GM18499 (cell line): Measurements from ENCODE around the gene S100A7.

Experiments used
- ATAC-seq: cut with Tn5 transposase; IDR thresholded peaks from one replicate; pipeline ENCODE4 v1.9.1; 2021; ENCODE audit warnings: moderate number of reproducible peaks; ENCODE audit not compliant: insufficient read depth, unreplicated experiment

S100A7 gene

DNA sequence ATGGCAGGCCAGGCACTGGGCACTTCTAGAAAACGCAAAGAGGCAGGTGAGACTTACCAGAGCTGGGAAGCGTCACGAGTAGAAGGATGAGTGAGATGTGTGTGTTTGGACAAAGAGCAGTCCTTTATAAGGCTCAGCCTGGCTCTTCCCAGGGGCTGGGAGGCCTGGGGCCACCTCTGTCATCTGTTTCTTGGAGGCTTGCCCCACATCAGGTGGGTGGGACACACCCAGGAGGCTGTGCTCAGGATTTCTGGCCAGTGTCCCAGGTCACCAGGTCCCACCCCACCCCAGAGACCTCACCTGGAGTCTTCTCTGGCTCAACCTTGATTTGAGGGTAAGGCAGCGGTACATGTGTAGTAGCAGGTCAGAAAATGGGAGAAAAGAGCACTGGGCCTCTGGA lies at the start of gene S100A7:
Gene S100A7, minus strand, starts transcription at position 101 of the 400 bp plus-strand sequence. CDS start 1,638 bp downstream, outside the sequence.
- ATAC-seq = no peak

DNA sequence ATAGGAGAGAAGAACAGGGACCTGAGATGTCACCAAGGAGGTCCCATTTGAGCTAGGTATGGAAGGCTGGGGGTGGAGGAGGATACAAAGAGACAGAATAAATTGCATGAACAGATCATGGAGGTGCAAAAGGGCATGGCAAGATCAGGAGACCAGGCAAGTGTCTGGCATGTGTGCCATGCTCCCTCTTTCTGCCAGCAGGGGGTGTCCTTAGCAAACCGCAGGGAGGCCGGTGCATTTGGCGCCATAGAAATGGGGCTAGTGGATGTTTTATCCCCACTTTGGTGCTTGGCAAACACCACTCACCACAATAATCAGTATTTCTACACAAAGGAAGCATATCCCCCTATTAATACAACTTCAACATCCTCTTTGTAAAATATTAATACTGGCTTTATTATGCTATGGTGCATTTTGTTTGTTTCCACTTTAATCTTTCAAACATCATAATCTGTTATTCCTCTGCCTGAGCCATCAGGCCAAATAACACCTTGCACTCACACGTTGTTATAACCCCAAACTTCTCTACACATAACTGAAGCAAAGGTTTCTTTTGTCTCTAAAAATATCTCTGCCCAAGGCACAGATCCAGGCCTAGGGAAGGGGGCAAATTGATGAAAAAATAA lies 49.4 kb upstream of the S100A7 start:
- no peak for ATAC-seq

DNA sequence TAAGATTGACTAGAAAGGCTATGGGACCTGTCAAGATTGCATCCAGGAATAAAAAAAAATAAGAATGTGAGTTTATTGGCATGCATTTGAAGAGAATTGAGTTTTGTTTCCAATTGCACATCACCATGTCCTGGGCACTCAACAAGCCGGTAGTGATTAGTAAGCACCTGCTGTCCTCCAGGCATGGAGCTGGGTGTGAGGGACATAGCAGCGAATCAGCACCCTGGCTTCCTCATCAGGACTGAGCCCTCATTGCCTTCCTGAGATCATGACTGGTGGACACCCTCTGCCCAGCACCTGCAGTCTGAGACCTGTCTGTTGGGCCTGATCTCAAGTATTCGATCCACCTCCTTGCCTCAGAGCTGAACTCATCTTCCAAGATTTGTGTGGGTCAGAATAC lies 48.6 kb upstream of the S100A7 start:
- ATAC-seq = no peak

DNA sequence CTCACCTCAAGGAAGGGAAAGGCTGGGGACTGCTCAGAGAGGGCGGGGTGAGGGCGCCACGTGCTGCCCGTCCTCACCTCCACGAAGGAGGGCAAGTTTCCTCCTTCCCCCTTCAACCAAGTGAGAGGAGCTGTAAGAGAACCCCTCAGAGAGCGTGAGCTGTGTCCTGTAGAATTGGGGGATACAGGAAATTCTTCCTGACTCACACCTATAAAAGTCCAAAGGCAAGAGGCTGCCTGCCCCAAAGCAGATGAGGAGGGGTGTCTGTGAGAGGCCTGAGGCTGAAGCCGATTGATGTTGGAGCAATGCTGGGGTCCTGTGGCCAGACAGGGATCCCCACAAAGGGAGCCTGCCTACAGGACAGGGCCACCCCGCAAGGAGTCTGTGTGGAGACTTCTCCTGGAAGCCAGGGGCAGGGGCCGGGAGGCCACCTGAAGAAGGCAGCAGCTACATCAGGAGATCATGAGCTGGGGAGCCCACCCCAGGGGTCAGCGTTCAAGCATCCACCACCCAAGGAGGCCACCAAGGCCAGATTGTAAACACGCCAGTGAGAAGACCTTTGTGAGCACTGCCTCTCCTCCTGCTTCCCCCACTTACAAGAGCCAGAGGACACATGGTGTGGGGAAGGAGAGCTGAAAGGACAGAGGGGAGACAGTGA lies 47.6 kb upstream of the S100A7 start:
- no peak for ATAC-seq

- ATAC-seq = no peak
These were observed 46.5 kb upstream of the S100A7 start for GRCh38 chr1:153506831-153507413.

GRCh38 chr1:153506386-153506785 lies 45.9 kb upstream of the S100A7 start:
- no peak for ATAC-seq

DNA sequence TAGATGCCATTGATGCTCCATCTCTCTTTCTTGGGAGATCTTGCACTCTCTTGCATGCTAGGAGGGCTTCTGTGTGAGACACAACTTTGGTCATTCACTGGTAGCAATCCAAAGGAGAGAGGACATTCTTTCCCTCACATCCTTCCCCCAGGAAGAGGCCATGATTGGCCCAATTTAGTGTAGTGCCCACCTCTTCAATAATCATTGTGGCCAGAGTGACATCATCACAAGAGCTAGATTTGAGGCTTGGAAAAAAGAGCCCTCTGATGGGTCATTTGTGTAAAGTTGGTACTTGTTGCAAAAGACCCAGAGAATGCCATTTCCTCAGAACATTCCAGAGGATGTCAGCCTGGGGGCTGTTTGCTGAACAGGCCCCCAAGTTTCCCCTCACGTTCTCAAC lies 45.1 kb upstream of the S100A7 start:
- ATAC-seq = no peak

DNA sequence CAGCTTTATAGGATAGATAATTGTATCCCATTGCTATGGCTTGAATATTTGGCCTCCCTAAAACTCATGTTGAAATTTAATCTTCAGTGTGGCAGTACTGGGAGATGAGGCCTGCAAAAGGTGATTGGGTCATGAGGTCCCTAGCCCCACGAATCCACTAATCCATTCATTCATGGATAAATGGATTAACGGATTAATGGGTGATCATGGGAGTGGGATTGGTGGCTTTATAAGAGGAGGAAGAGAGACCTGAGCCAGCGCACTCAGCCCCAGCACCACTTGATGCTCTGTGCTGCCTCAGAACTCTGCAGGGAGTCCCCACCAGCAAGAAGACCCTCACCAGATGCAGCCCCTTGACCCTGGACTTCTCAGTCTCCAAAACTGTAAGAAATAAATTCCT lies 43.3 kb upstream of the S100A7 start:
- ATAC-seq = no peak

DNA sequence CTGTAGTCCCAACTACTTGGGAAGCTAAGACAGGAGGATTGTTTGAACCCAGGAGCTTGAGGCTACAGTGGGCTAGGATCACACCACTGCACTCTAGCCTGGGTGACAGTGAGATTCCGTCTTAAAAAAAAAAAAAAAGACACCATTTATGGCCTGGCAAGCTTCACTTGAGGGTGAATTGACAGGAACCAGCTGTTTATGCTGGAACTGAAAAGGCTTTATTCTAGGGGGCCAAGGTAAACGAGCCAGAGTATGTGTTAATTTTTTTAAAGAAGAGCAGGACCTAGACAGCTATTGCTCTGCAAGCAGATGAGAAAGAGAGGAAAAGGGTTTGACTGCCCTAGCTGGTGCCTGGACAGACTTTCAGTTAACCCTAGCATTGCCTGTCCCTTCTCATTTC lies 38.3 kb upstream of the S100A7 start:
- no peak for ATAC-seq

DNA sequence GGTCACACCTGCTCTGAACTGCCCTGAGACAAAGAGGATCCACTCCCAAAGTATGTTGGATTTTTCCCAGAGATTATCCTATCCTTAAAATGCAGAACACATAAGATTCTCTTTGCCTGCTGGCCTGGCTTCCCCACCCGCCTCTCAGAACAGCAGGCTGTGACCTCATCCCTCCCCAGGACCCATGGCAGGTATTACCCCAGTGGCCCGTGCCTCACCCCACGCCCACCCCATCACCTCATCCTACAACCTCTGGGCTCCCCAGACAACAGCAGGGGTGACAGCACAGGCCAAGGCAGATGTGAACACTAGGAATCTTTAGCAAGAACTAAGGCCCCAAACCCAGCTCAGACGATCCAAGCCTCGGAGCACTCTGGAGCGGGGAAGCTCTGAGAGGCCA lies 35.1 kb upstream of the S100A7 start:
- ATAC-seq = no peak

DNA sequence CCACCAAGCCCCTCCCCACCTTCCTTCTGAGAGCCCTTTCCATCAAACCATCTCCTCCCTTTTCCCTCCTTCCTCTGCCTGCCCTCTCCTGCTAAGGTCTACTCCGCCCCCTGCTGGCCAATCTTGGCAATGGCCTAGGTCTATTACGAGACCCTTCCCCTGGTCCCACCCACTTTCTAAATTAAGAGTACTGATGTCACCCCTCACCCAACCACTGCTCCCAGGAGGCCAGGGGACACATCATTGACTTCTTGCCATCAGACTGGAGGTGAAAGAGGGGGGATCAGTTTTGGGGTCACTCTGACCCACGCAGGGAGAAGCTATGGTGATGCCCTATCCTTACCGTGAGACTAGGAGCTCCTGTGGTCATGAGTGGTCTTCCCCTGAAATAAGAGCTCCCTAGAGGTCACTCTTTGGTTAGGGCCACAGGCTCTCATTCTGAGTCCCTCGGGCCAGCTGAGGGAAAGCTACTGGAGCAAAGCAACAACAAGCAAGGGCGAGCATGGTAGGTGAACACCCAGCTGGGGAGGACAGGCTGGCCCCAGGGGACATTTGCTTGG lies 34.6 kb upstream of the S100A7 start:
- ATAC-seq = no peak

DNA sequence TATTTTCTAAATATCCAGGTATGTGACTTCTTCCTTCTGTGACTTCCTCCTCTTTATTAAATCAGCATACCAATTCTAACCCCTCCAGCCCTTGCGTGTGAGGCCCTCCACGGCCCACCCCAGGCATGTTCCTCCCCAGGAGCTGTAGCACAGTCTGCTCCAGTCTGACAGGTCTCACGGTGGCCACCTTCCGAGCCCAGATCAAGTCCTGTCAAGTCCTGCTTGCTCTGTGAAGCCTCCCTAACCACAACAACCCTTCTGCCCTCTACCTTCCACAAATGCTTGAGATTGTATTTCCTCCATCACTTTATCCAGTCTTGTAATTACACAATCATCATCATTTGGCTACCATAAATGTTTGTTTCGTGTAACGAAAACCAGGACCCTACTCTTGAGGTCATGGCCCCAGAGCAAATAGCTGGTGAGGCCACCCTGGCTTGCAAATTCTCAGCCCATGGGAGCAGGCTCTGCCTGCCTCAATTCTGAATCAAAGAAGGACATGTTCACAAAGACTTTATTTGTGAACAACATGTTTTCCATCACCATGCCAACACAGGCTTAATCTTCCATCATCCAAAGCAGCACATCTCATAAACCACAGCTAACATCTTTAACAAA lies 33.0 kb upstream of the S100A7 start:
- no peak for ATAC-seq

DNA sequence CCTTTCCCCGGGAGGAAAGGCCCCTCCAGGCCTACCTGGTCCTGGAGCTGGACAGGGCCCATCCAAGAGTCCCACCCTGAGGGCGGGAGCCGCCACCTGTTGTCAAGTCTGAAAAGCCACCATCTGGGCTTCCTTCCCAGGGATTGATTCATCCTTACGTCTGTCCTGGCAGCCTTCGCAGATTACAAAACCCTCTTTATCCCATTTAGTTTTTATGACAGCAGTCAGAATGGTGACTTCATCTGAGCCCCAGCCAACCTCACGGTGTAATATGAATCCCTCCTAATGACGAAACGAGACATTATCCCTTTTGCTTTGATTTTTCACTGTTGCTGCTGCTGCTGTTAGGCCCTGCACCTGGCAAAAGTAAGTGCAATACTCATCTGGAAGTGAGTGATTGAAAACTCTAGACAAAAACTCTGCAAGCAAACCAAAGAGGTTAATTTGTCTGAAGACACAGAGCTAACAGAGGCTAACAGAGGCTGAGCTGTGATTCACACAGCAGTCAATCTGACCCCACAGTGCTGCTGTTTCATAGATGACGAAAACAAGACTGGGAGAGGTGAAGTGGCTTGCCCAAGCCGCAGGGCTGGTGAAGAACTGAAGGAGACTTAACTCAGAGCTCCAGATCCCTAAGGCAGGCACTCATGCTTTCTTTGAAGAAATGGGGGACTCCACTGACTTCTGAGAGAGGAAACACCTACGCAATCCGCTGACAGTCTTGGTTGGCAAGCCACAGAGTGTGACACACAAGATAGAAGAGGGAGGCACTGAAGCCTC lies 30.0 kb upstream of the S100A7 start:
- no peak for ATAC-seq

DNA sequence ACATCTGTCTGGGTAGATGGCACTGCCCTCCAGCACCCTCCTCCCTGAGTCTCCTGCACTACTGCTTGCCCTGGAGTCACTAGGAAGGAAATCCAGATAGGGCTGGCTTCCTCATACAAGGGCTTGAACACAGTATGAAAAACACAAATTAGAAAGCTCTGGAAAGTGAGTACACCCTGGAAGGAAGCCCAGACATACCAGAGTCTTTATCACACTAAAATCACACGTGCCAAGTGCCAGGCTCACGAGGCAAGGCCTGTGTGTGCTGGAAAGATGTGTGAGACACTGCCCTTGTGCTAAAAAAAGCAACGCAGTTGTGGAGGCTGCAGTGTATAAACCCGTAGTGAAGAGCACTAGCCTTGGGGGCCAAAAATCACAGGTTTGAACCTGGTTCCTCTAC lies 28.3 kb upstream of the S100A7 start:
- ATAC-seq = no peak

DNA sequence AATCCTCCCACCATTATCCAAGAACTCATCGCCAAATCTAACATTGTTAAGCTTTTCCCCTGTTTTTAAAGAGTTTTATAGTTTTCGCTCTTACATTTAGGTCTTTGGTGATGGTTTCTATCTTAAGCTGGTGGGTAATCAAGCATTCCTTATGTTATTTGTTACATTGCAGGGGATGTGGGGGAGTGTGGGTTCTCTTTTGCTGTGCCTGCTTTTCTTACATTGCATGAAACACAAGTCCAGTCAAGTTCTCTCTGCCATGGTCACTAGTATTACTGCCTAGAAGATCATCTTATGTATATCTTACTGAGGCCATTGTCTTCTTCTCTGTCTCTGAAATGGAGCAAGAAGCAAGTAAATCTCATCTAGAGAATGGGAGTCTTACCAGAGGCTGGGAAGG lies 27.3 kb upstream of the S100A7 start:
- ATAC-seq = no peak

GRCh38 chr1:153485863-153486262 lies 25.4 kb upstream of the S100A7 start:
- ATAC-seq = no peak

GRCh38 chr1:153483776-153484175 lies 23.3 kb upstream of the S100A7 start:
- ATAC-seq = no peak

DNA sequence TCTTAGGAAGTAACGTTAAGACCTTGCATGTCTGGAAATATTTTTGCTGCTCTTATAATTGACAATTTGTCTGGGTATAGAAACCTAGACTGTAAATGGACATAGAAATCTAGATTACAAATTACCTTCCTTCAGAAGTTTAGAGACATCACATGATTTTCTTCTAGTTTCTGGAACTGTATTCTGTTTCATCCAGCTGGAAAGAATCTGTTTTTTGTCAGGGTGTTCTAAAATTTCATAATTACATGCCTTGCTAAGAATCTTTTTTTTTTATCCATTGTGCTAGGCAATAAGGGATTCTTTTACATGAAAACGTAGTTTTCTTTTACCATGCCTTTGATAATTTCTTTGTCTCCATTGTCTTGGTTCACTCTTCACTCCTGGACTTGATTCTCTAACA lies 20.7 kb upstream of the S100A7 start:
- ATAC-seq = no peak

DNA sequence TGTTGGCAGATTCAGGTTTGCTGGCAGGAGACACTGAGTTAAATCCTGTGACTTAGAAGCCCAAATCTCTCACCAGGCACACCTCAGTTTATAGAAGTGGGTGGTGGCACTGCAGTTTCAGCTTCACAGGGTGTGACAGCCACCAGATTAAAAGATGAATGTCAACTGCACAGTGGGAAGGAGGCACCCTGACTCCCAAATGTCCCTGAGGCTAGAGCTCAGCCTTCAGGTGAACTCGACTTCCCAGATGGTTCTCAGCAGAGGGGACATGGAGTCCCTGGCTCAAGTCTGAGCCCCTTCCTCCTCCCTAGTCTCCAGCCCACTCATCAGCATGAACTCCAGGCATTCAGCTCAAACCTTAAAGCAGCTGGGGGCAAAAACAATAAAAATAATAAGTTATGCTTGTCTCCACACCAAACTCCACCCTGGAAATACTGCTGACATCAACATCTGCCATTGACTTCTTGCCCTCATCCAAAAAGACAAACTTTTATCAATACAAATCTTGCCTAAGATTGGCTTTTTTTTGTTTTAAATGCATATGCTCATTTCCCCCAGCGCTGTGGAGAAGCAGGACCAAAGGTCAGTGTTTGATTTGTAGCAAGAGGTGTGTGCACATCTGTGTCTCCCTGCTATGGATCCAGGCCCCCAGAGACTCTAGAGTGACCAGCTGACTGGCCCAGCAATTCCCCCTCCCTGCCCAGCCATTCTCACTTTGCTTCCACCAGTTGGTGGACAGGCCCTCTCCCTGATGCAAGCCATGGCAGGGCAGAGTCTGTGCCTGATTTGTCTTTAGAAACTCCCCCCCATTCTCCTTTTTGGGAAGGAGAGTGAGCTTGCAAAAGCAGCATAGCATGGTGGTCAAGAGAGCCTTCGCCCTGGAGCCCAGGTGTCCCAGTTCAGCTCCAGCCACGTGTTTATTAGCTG lies 18.5 kb upstream of the S100A7 start:
- ATAC-seq = no peak
